HEK293T (cell line): ENCODE results near the gene JOSD2.
"Not testable (repeated sequence)": the region's sequence is repeated elsewhere in the genome, so short reads cannot be mapped to it uniquely, and the experiment has no call there.

Experiments
- CTCF ChIA-PET: fragments of 350-600 bp; formaldehyde crosslinking; extraction: SDS; loops from one replicate; lab custom pipeline; 2021; ENCODE audit warnings: antibody characterized with exemption, inconsistent platforms; lab: Yijun Ruan, JAX
- POLR2A ChIA-PET: fragments of 350-600 bp; formaldehyde crosslinking; extraction: SDS; loops from one replicate; lab custom pipeline; 2020; ENCODE audit warnings: antibody characterized with exemption, inconsistent platforms; lab: Yijun Ruan, JAX
- DNase-seq: peaks from one replicate; pipeline ENCODE4 v3.0.0; 2012; ENCODE audit warnings: mixed read lengths; ENCODE audit errors: extremely low spot score
- ARNT ChIP-seq: fragments of 450-650 bp; IDR thresholded peaks from 2 replicates; pipeline ENCODE4 v1.6.1; 2017; ENCODE audit warnings: mild to moderate bottlenecking
- BHLHE40 ChIP-seq: fragments of 450-650 bp; IDR thresholded peaks from 2 replicates; pipeline ENCODE4 v1.6.1; 2016; ENCODE audit warnings: mild to moderate bottlenecking, moderate library complexity, borderline replicate concordance
- CTBP1 ChIP-seq: fragments of 450-650 bp; IDR thresholded peaks from 2 replicates; pipeline ENCODE4 v1.6.1; 2016; ENCODE audit warnings: borderline replicate concordance
- ELF4 ChIP-seq: fragments of 450-650 bp; IDR thresholded peaks from 2 replicates; pipeline ENCODE4 v1.6.1; 2017; ENCODE audit warnings: antibody characterized with exemption
- FOXA1 ChIP-seq: fragments of 450-650 bp; IDR thresholded peaks from 2 replicates; pipeline ENCODE4 v1.6.1; 2016; ENCODE audit warnings: mild to moderate bottlenecking
- FOXK2 ChIP-seq: fragments of 450-650 bp; IDR thresholded peaks from 2 replicates; pipeline ENCODE4 v1.6.1; 2016; ENCODE audit warnings: mild to moderate bottlenecking
- FOXM1 ChIP-seq: fragments of 450-650 bp; IDR thresholded peaks from 2 replicates; pipeline ENCODE4 v1.6.1; 2017; ENCODE audit warnings: mild to moderate bottlenecking, borderline replicate concordance
- HDGF ChIP-seq: fragments of 450-650 bp; IDR thresholded peaks from 2 replicates; pipeline ENCODE4 v1.6.1; 2017; ENCODE audit warnings: antibody characterized with exemption, borderline replicate concordance
- L3MBTL2 ChIP-seq: fragments of 450-650 bp; conservative IDR thresholded peaks from 2 replicates; pipeline ENCODE4 v1.6.1; 2016; ENCODE audit warnings: mild to moderate bottlenecking
- LEF1 ChIP-seq: fragments of 450-650 bp; IDR thresholded peaks from 2 replicates; pipeline ENCODE4 v1.6.1; 2017; ENCODE audit warnings: mild to moderate bottlenecking, borderline replicate concordance
- NFRKB ChIP-seq: fragments of 450-650 bp; IDR thresholded peaks from 2 replicates; pipeline ENCODE4 v1.6.1; 2016; ENCODE audit warnings: mild to moderate bottlenecking, moderate library complexity
- PKNOX1 ChIP-seq: fragments of 450-650 bp; IDR thresholded peaks from 2 replicates; pipeline ENCODE4 v1.6.1; 2016
- SP1 ChIP-seq: fragments of 450-650 bp; IDR thresholded peaks from 2 replicates; pipeline ENCODE4 v1.6.1; 2017
- SUZ12 ChIP-seq: fragments of 450-650 bp; IDR thresholded peaks from 2 replicates; pipeline ENCODE4 v1.6.1; 2016; ENCODE audit warnings: mild to moderate bottlenecking
- TARDBP ChIP-seq: fragments of 450-650 bp; IDR thresholded peaks from 2 replicates; pipeline ENCODE4 v1.6.1; 2016
- ZNF384 ChIP-seq: fragments of 450-650 bp; IDR thresholded peaks from 2 replicates; pipeline ENCODE4 v1.6.1; 2016

JOSD2 gene

GRCh38 chr19:50535672-50536187 is 24.7 kb upstream of the JOSD2 start:
- POLR2A ChIA-PET, result no interaction called here

GRCh38 chr19:50534478-50534877 is 23.5 kb upstream of the JOSD2 start:
- POLR2A ChIA-PET, result no interaction called here
- TF ChIP-seq ZNF384 (no peak), HDGF (no peak), PKNOX1 (no peak), FOXM1 (no peak), FOXK2 (no peak), BHLHE40 (no peak)
- CTCF ChIA-PET, result no interaction called here
- DNase-seq, result no peak

More at GRCh38 chr19:50535672-50536187, 24.7 kb upstream of the JOSD2 start:
- TF ChIP-seq SP1 (no peak), ZNF384 (no peak), BHLHE40 (no peak), FOXM1 (no peak), CTBP1 (no peak), HDGF (no peak), LEF1 (no peak), L3MBTL2 (no peak), FOXK2 (no peak), NFRKB (no peak), ARNT (no peak), PKNOX1 (no peak), SUZ12 (no peak), FOXA1 (no peak), ELF4 (no peak), TARDBP (no peak)
- CTCF ChIA-PET, result no interaction called here
- DNase-seq, result no peak

- no peak for TF ChIP-seq SUZ12
- TF ChIP-seq PKNOX1, result no peak
- ChIA-PET POLR2A (interaction anchor here (0.8 kb wide), 1 partner anchor 21 kb away, joined by 3 read pairs; the partner anchor contains the start of gene JOSD2), CTCF (interaction anchor here (0.6 to 0.8 kb wide), 2 partner anchors 23 to 189 kb away, joined by 3 read pairs; no protein-coding TSS in a partner anchor)
- DNase-seq, result no peak
These were observed 22.0 kb upstream of the JOSD2 start for GRCh38 chr19:50532952-50533351.

DNA sequence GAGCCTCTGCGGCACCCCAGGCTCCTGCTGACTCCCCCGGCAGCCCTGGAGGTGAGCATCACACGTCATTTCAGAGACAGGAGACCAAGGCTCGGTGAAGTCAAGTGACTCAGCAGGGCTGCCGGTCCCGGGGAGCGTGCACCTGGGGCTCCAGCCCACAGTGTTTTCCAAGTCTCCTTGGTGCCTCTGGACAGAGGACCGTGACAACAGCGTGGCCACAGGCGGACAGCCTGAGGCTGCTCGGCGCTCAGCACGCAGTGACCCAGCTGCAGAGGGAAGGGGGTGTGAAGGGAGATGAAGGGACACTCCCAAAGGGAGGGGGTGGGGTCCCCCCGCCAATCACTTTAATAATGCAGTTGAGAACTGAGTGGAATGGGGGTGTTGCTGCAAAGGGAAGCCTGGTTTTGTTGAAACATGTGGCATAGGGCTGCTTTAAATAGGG is 20.2 kb upstream of the JOSD2 start:
- no peak for DNase-seq
- ChIA-PET CTCF (no interaction called here), POLR2A (no interaction called here)
- TF ChIP-seq HDGF, result no peak
- TF ChIP-seq TARDBP, result no peak
- no peak for TF ChIP-seq LEF1
- TF ChIP-seq L3MBTL2, result no peak

GRCh38 chr19:50528052-50528451 is 17.1 kb upstream of the JOSD2 start:
- POLR2A ChIA-PET, DNase-seq: not testable (repeated sequence)

DNA sequence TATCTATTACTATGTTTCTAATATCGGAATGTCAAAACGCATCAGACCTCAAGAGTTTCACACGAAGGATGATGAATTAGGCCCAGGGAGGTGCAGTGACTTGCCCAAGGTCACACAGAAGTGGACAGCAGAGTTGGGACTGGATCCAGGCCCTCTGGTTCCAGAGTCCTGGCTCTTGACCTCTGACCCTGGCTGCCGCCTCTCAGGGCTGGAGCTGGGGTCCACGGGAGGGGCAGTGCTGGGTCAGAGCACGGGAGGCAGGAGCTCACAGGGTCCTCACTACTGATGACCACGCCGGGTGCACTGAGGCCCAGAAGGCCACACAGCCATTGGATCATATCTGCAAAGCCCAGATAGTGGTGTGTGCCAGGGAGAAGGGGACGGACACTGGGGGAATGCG is 11.9 kb upstream of the JOSD2 start:
- CTCF ChIA-PET, result no interaction called here
- DNase-seq, result no peak
- POLR2A ChIA-PET, result interaction anchor here (1.4 kb wide), 1 partner anchor 10 kb away, joined by 3 read pairs; no protein-coding TSS in a partner anchor
- no peak for TF ChIP-seq SUZ12
- TF ChIP-seq ELF4, result no peak
- TF ChIP-seq FOXK2, result no peak
- TF ChIP-seq SP1, result no peak
- TF ChIP-seq CTBP1, result no peak
- no peak for TF ChIP-seq HDGF
- no peak for TF ChIP-seq LEF1
- TF ChIP-seq ZNF384, result no peak
- TF ChIP-seq FOXA1, result no peak
- no peak for TF ChIP-seq L3MBTL2

More at GRCh38 chr19:50528052-50528451, 17.1 kb upstream of the JOSD2 start:
- CTCF ChIA-PET, result interaction anchor here (0.7 kb wide), 1 partner anchor 68 kb away, joined by 3 read pairs; no protein-coding TSS in a partner anchor

- DNase-seq, result no peak
- ChIA-PET CTCF (no interaction called here), POLR2A (interaction anchor here (1.4 kb wide), 1 partner anchor 8 kb away, joined by 3 read pairs; no protein-coding TSS in a partner anchor)
- TF ChIP-seq LEF1 (no peak), FOXA1 (no peak), FOXK2 (no peak), ZNF384 (no peak), FOXM1 (no peak), CTBP1 (no peak), BHLHE40 (no peak), HDGF (no peak), NFRKB (no peak), ARNT (no peak), TARDBP (no peak), PKNOX1 (no peak), SUZ12 (no peak), ELF4 (no peak)
These were observed 10.0 kb upstream of the JOSD2 start for GRCh38 chr19:50520822-50521465.
